Neural cell (in vitro differentiated cells): ENCODE results near the gene FBXO34.

Experiments used
- CTCF ChIP-seq: fragments of 450-650 bp; IDR thresholded peaks from 2 replicates; pipeline ENCODE4 v1.5.1; 2014; ENCODE audit warnings: antibody characterized with exemption, mild to moderate bottlenecking, moderate library complexity; ENCODE audit not compliant: poor library complexity, severe bottlenecking
- EP300 ChIP-seq: fragments of 450-650 bp; conservative IDR thresholded peaks from 2 replicates; pipeline ENCODE4 v1.6.1; 2014; ENCODE audit warnings: antibody characterized with exemption, mild to moderate bottlenecking, moderate library complexity; ENCODE audit not compliant: poor library complexity, severe bottlenecking
- EZH2 ChIP-seq: fragments of 200-600, 300-800 bp; shearing (Covaris generic), sonication (generic); IDR thresholded peaks from 2 replicates; pipeline ENCODE4 v1.6.1; 2014; ENCODE audit warnings: antibody characterized with exemption, low read length, borderline replicate concordance, mild to moderate bottlenecking; ENCODE audit not compliant: insufficient read depth, poor library complexity, severe bottlenecking
- MXI1 ChIP-seq: fragments of 450-650 bp; conservative IDR thresholded peaks from 2 replicates; pipeline ENCODE4 v1.6.1; 2014; ENCODE audit warnings: antibody characterized with exemption, mild to moderate bottlenecking; ENCODE audit not compliant: poor library complexity, severe bottlenecking
- TAF1 ChIP-seq: IDR thresholded peaks from 2 replicates; pipeline ENCODE4 v1.6.1; 2012; ENCODE audit warnings: low read depth
- TF ChIP-seq, protein P1 (sequence below): IDR thresholded peaks from 2 replicates; pipeline ENCODE4 v1.6.1; 2012; ENCODE audit warnings: borderline replicate concordance

- TF ChIP-seq MXI1 (no peak), CTCF (no peak), TAF1 (no peak), EP300 (no peak), EZH2 (no peak)
- TF ChIP-seq, protein P1, sequence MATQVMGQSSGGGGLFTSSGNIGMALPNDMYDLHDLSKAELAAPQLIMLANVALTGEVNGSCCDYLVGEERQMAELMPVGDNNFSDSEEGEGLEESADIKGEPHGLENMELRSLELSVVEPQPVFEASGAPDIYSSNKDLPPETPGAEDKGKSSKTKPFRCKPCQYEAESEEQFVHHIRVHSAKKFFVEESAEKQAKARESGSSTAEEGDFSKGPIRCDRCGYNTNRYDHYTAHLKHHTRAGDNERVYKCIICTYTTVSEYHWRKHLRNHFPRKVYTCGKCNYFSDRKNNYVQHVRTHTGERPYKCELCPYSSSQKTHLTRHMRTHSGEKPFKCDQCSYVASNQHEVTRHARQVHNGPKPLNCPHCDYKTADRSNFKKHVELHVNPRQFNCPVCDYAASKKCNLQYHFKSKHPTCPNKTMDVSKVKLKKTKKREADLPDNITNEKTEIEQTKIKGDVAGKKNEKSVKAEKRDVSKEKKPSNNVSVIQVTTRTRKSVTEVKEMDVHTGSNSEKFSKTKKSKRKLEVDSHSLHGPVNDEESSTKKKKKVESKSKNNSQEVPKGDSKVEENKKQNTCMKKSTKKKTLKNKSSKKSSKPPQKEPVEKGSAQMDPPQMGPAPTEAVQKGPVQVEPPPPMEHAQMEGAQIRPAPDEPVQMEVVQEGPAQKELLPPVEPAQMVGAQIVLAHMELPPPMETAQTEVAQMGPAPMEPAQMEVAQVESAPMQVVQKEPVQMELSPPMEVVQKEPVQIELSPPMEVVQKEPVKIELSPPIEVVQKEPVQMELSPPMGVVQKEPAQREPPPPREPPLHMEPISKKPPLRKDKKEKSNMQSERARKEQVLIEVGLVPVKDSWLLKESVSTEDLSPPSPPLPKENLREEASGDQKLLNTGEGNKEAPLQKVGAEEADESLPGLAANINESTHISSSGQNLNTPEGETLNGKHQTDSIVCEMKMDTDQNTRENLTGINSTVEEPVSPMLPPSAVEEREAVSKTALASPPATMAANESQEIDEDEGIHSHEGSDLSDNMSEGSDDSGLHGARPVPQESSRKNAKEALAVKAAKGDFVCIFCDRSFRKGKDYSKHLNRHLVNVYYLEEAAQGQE = no peak
Measured at GRCh38 chr14:55243813-55244212, 27.4 kb upstream of the FBXO34 start.
